Fibroblast of lung (primary cell): ENCODE data around the gene DENND4B. TPM values are rescaled to one million over a fixed set of nuclear protein-coding genes. Genes with fewer than 3 reads are reported as not detected.

Source experiments
- DNase-seq, 2 donors: peaks; one replicate each; pipeline versions ENCODE4 v3.0.0 to v3.0.0-alpha.2; 2010; ENCODE audit warnings: low read depth in 2 of 2
- H2AFZ ChIP-seq: 2 replicates; pipeline ENCODE4 v1.5.1; 2012; ENCODE audit warnings: low read length, control low read depth, inconsistent platforms
- H3K27ac ChIP-seq: 2 replicates; pipeline ENCODE4 v1.5.1; 2011; ENCODE audit warnings: low read length, control low read depth; ENCODE audit not compliant: insufficient read depth
- H3K27me3 ChIP-seq: 2 replicates; pipeline ENCODE4 v1.5.1; 2011; ENCODE audit warnings: mild to moderate bottlenecking, low read length; ENCODE audit not compliant: control insufficient read depth, insufficient read depth
- H3K36me3 ChIP-seq: 2 replicates; pipeline ENCODE4 v1.5.1; 2011; ENCODE audit warnings: low read length; ENCODE audit not compliant: control insufficient read depth, insufficient read depth
- H3K4me1 ChIP-seq: 2 replicates; pipeline ENCODE4 v1.5.1; 2011; ENCODE audit warnings: low read length; ENCODE audit not compliant: control insufficient read depth, insufficient read depth; ENCODE audit errors: extremely low read depth
- H3K4me2 ChIP-seq: 2 replicates; pipeline ENCODE4 v1.5.1; 2011; ENCODE audit warnings: low read length, control low read depth; ENCODE audit not compliant: insufficient read depth; ENCODE audit errors: extremely low read depth
- H3K4me3 ChIP-seq, 4 experiments: fragments of 200-600 bp in 1 of 4; sonication (generic) in 1 of 4; replicated peaks in 1 of 4; 2 replicates each; pipeline ENCODE4 v1.5.1; 2011 to 2016; ENCODE audit warnings: low read length in 4 of 4, low read depth in 3 of 4, mild to moderate bottlenecking in 3 of 4, control low read depth in 2 of 4, inconsistent platforms in 1 of 4, mixed read lengths in 1 of 4; ENCODE audit not compliant: insufficient read depth in 1 of 4; ENCODE audit errors: control extremely low read depth in 1 of 4
- H3K79me2 ChIP-seq: 2 replicates; pipeline ENCODE4 v1.5.1; 2012; ENCODE audit warnings: mild to moderate bottlenecking, low read length, inconsistent platforms; ENCODE audit not compliant: control insufficient read depth, insufficient read depth
- H3K9ac ChIP-seq: 2 replicates; pipeline ENCODE4 v1.5.1; 2011; ENCODE audit warnings: mild to moderate bottlenecking, low read length, control low read depth; ENCODE audit not compliant: insufficient read depth
- H3K9me3 ChIP-seq: 2 replicates; pipeline ENCODE4 v1.5.1; 2012; ENCODE audit warnings: low read depth, low read length; ENCODE audit not compliant: control insufficient read depth, insufficient read depth
- H4K20me1 ChIP-seq: 2 replicates; pipeline ENCODE4 v1.5.1; 2011; ENCODE audit warnings: low read length; ENCODE audit not compliant: control insufficient read depth, insufficient read depth; ENCODE audit errors: extremely low read depth
- EZH2 ChIP-seq: IDR thresholded peaks from 2 replicates; pipeline ENCODE4 v1.5.1; 2012; ENCODE audit warnings: low read length, control low read depth, mild to moderate bottlenecking; ENCODE audit errors: missing control alignments
- polyA plus RNA-seq, 2 donors: library from polyadenylated mRNA; depleted of rRNA in 1 of 2; stranded (reverse) in 1 of 2; unstranded in 1 of 2; fragments of >200 nt; gene quantifications; 2 replicates each; pipeline ENCODE4 v1.2.1, GENCODE V29; 2011 to 2012; ENCODE audit warnings: missing spikeins in 1 of 2
- total RNA-seq: library from RNA; depleted of rRNA; stranded (reverse); fragments of >200 nt; gene quantifications from 2 replicates; pipeline ENCODE4 v1.2.1, GENCODE V29; 2014
- TF ChIP-seq, protein P1 (sequence below), 2 donors: IDR thresholded peaks in 1 of 2; conservative IDR thresholded peaks in 1 of 2; 1 replicate in 1 of 2; 2 replicates in 1 of 2; pipeline ENCODE4 v1.5.1; 2011 to 2012; ENCODE audit warnings: low read length in 2 of 2, control low read depth in 1 of 2, inconsistent platforms in 1 of 2, low read depth in 1 of 2, mild to moderate bottlenecking in 1 of 2

Gene DENND4B
- total and polyA plus RNA-seq, 2 donors (not counting 1 experiment from before 2014, with no cell fraction given), result 9.1 to 17.7 TPM

DNA sequence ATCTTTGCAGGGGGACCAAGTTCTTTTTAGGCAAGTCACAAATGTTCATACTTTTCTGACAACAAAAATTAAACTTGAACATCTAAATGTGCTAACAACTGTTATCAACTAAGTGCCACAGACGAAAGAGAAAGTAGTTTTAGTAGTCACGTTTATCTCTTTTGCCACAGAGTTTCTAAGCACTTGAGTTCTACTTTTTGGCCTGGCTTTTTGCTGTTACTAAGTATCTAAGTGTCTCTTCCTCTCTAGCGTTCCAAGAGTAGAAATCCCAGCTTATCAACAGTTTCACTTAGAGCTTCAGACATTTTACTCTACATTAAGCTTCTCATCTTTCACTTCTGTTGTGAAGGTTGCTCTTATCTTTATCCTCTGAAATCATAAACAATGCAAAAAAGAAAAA lies 58.0 kb downstream of the DENND4B start:
- no peaks in the 10 kb centered on the region for H4K20me1 ChIP-seq
- H2AFZ ChIP-seq, result no peak overlapping the region
- no peaks in the 10 kb centered on the region for H3K9me3 ChIP-seq
- no peaks in the 10 kb centered on the region for H3K36me3 ChIP-seq
- H3K4me3 ChIP-seq, result peak overlapping the region in 2 of 4 experiments; percentile 14 to 23
- H3K27ac ChIP-seq, result no peak overlapping the region
- H3K9ac ChIP-seq, result no peak overlapping the region
- DNase-seq, result peak in 1 of 2 donors; percentile 20
- H3K4me2 ChIP-seq, result peak overlapping the region; percentile 49
- H3K79me2 ChIP-seq, result no peaks in the 10 kb centered on the region
- no peaks in the 10 kb centered on the region for H3K4me1 ChIP-seq
- no peaks in the 10 kb centered on the region for H3K27me3 ChIP-seq
- TF ChIP-seq, protein P1, sequence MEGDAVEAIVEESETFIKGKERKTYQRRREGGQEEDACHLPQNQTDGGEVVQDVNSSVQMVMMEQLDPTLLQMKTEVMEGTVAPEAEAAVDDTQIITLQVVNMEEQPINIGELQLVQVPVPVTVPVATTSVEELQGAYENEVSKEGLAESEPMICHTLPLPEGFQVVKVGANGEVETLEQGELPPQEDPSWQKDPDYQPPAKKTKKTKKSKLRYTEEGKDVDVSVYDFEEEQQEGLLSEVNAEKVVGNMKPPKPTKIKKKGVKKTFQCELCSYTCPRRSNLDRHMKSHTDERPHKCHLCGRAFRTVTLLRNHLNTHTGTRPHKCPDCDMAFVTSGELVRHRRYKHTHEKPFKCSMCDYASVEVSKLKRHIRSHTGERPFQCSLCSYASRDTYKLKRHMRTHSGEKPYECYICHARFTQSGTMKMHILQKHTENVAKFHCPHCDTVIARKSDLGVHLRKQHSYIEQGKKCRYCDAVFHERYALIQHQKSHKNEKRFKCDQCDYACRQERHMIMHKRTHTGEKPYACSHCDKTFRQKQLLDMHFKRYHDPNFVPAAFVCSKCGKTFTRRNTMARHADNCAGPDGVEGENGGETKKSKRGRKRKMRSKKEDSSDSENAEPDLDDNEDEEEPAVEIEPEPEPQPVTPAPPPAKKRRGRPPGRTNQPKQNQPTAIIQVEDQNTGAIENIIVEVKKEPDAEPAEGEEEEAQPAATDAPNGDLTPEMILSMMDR (conservative IDR thresholded peaks at IDR 0.05 in 1 of 2, IDR thresholded peaks at IDR 0.05 in 1 of 2; ENCODE audit: low read depth in 1 of 2, low read length in 2 of 2), result no peak
- TF ChIP-seq EZH2, result no peak

DNA sequence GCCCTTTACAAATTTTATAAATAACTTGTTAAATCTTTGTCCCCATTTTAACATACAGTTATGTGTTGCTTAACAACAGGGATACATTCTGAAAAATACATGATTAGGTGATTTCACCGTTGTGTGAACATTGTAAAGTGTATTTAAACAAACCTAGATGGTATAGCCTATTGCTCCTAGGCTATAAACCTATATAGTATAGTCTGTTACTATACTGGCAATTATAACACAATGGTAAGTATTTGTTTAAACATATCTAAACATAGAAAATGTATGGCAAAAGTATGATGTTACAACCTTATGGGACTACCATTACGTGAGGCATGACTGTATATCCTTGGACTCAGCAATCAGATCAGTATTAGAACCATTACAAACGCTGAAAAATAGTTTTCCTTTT lies 60.4 kb downstream of the DENND4B start:
- H4K20me1 ChIP-seq, result no peaks in the 10 kb centered on the region
- H2AFZ ChIP-seq, result no peak overlapping the region

DNA sequence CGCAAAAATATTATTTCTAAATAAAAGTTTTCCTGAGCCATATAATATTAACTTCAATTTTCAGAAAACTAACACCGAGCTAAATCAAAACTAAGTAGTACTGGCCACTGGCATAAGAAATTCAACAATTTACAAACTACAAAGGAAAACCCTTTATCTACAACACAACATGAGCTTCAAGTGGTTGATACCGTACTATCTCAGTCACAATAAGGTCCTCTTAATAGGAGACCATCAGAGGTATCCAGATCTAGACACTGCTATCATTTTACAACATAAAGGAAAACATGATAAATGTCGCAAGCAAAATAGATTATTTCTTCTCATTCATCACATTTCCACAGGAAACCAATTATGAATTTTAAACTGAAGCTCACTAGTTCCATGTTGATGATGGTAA lies 63.3 kb downstream of the DENND4B start:
- Histone ChIP-seq H3K9ac (no peak overlapping the region), H3K79me2 (peaks cover 14% of the 10 kb centered on the region), H3K36me3 (no peaks in the 10 kb centered on the region), H3K4me3 (no peak overlapping the region), H3K9me3 (no peaks in the 10 kb centered on the region), H3K4me1 (peaks cover 7% of the 10 kb centered on the region), H3K27me3 (no peaks in the 10 kb centered on the region), H2AFZ (no peak overlapping the region), H4K20me1 (no peaks in the 10 kb centered on the region), H3K27ac (no peak overlapping the region), H3K4me2 (no peak overlapping the region)
- no peak for TF ChIP-seq EZH2
- TF ChIP-seq, protein P1 (conservative IDR thresholded peaks at IDR 0.05 in 1 of 2, IDR thresholded peaks at IDR 0.05 in 1 of 2; ENCODE audit: low read depth in 1 of 2, low read length in 2 of 2), result no peak
- DNase-seq, result no peak

More for the DNA sequence above, 60.4 kb downstream of the DENND4B start:
- Histone ChIP-seq H3K4me1 (peaks cover 3% of the 10 kb centered on the region), H3K9ac (no peak overlapping the region), H3K36me3 (no peaks in the 10 kb centered on the region), H3K79me2 (peaks cover 6% of the 10 kb centered on the region), H3K4me3 (no peak overlapping the region), H3K27ac (no peak overlapping the region), H3K27me3 (no peaks in the 10 kb centered on the region), H3K9me3 (no peaks in the 10 kb centered on the region), H3K4me2 (no peak overlapping the region)
- TF ChIP-seq, protein P1 (conservative IDR thresholded peaks at IDR 0.05 in 1 of 2, IDR thresholded peaks at IDR 0.05 in 1 of 2; ENCODE audit: low read depth in 1 of 2, low read length in 2 of 2), result no peak
- TF ChIP-seq EZH2, result no peak
- no peak for DNase-seq
